HG02642 (cell line): ENCODE measurements around the gene MEN1.

Experiments
- ATAC-seq: cut with Tn5 transposase; IDR thresholded peaks from one replicate; pipeline ENCODE4 v1.9.1; 2021; ENCODE audit warnings: mild to moderate bottlenecking; ENCODE audit not compliant: unreplicated experiment, poor library complexity

MEN1 gene

DNA sequence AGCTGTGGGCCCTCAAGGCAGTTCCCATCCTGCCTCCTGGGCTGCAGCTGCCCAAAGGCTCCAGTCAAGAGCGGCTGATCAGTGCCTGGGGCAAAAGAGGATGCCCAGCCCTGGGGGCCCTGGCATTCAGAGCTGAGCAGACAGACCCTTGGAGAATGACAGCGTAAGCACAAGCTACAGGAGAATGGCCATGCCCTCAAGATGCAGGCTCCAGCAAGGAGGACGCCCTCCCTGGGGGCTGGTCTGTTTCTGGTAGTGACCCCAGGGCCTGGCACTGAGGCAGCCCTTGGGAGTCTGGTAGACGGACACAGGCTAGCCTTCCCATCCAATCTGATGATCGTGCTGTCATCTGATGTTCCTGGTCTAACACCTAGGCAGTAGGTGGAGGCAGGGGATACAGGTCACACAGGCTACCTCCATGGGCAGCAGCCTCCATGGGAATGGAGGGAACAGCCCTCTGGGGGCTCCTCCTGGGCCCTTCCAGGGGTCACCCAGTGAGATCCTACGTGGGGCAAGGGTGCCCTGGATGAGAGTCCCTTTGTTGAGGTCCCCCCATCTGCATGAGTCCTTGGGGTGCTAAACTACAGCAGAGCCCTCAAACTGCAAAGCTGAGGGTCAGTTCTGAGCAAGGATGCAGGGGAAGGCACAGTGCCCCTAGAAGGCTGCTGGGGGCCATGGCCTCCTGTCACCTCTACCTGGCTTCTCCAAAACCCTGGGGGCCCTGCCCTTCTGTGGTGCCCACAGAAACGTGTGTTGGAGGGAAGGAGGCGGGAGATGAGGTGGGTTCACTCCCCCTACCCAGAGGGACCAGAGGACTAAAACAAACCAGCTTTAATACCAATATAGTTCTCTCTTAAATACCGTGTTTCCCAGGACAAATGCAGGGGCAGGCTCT, 21.8 kb downstream of the MEN1 start:
- ATAC-seq, result no peak

DNA sequence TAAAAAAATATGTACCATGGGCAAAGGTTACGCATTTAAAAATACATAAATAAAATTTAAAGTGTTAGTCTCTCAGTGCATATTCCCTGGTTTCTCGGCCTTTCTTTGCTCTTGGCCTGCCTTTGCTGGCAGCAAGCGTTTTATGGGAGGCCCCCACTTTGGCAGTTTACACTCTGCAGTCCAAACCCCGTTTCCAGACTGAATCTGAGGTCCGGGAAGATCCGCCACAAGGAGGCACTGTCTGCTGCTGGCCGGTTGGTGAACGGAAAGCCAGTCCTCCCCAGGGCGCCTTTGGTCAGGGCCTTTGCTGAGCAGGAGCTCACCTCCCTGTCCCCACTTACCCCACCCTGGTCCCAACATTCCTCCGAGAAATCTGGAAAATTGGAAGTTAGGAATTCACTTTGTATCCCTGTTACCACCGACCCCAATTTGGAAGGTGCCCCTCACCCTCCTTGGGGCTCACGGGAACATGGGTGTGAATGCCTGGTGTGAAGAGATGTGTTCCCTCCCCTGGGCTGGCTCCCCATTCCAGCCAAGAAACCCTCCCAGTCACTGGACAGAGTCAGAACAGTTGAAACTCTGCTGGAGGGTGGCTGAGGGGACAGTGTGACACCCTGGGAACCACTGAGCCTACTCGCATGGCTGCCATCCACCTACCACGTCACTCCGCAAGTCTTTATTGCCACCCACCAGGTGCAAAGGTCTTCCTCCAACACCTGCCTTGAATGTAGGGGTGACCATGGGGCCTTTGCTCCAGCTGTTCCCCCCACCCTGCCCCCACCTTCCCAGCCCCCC, 22.6 kb downstream of the MEN1 start:
- no peak for ATAC-seq

DNA sequence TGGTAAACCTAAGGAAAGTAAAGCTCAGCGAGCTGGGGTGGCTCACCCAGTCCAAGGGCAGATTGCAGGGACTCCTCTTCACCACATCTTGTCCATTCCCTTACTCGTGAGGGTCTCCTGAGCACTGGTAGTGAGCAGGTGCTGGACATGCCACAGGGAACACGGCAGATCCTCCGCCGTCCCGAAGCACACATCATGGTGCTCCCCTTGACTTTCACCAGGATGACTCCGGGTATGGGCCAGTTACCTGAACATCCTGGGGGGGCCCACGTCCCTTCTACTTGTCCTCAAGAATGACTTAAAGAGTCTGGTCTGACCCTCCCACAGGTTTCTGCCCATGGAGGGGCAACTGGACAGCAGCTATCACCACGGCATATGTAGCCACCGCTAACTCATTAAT, 24.0 kb downstream of the MEN1 start:
- no peak for ATAC-seq

DNA sequence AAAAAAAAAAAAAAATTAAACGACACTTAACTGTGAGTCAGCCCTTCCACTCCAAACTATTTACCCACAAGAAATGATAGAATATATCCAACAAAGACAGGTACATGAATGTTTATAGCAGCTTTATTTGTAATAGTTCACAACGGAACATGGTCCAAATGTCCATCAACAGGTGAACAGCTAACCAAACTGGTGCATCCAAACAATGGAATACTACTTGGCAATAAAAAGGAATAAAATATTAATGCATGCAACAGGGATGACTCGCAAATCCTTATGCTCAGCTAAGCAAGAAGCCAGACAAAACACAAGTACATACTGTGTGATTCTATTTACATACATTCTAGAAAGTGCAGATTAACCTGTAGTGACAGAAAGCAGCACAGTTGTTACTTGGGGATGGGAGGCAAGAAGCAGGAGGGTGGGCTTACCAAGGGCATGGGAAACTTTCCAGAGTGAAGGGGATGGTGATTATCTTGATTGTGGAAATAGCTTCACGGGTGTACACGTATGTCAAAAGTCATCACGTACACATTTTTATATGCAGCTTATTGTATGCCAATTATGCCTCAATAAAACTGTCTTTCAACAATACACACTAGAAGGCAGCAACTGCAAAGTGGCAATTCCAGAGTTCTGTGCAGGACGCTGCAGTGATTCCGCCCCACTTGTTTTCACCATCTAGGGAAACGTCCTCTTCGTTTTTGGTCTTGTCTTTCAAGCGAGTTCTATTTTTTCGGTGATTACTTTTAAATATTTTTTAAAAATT, 25.4 kb downstream of the MEN1 start:
- ATAC-seq, result no peak

GRCh38 chr11:64778473-64779298, 31.7 kb downstream of the MEN1 start, which contains the start of gene SF1:
TSS of gene SF1 (minus strand) at chr11:64778542. CDS start at chr11:64778392, 150 bp downstream.
- ATAC-seq, result peak; percentile 81

GRCh38 chr11:64778223-64778472, 32.2 kb downstream of the MEN1 start:
- ATAC-seq, result peak; percentile 20

- peak; percentile 35 for ATAC-seq
Observed at GRCh38 chr11:64777449-64778222, 32.7 kb downstream of the MEN1 start.

GRCh38 chr11:64776875-64777274, 33.5 kb downstream of the MEN1 start:
- ATAC-seq, result no peak

- no peak for ATAC-seq
Observed at GRCh38 chr11:64776425-64776824, 33.9 kb downstream of the MEN1 start.

- ATAC-seq, result no peak
Observed at GRCh38 chr11:64774144-64774543, 36.2 kb downstream of the MEN1 start.

- ATAC-seq, result no peak
Observed at GRCh38 chr11:64772303-64773018, 37.9 kb downstream of the MEN1 start.

- ATAC-seq, result peak; percentile 51
Observed at GRCh38 chr11:64771861-64772260, 38.5 kb downstream of the MEN1 start.

DNA sequence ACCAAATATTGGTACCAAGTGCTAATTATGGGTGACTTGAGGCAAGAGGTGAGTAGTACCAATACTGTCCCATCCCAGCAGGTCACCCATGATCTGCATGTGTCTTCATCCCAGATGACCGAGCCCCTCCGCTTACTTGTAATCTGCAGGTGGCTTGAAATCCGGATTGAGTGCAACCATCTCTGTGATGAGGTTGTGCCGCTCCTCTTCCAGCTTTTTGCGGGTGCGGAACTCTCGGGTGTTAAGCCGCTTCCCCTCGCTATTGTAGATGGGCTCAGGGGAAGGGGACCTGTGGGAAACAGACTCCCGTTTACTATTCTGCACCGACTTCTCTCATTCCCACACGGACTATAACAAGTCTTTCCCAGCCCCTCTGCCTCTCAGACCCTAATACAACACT, 40.2 kb downstream of the MEN1 start:
- ATAC-seq, result no peak

DNA sequence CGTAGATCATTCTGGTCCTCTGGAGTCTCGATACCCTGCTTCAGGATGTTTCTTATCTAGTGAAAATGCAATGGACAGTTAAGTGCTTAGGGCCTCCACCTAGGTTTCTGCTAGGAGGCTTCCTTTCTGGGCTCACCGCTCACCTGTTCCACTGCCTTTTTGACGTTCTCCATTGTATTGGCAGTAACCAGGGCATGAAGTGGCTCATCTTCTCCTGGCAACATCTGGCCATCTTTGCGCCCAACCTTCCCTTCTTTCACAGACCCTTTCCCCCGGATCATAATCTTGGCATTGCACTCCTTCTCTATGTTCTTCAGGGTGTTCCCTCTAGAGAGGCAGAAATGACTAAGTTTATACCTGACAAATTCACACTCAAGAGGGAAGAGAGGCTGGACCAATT, 41.1 kb downstream of the MEN1 start:
- ATAC-seq, result no peak

GRCh38 chr11:64768300-64768694, 42.1 kb downstream of the MEN1 start:
- no peak for ATAC-seq

DNA sequence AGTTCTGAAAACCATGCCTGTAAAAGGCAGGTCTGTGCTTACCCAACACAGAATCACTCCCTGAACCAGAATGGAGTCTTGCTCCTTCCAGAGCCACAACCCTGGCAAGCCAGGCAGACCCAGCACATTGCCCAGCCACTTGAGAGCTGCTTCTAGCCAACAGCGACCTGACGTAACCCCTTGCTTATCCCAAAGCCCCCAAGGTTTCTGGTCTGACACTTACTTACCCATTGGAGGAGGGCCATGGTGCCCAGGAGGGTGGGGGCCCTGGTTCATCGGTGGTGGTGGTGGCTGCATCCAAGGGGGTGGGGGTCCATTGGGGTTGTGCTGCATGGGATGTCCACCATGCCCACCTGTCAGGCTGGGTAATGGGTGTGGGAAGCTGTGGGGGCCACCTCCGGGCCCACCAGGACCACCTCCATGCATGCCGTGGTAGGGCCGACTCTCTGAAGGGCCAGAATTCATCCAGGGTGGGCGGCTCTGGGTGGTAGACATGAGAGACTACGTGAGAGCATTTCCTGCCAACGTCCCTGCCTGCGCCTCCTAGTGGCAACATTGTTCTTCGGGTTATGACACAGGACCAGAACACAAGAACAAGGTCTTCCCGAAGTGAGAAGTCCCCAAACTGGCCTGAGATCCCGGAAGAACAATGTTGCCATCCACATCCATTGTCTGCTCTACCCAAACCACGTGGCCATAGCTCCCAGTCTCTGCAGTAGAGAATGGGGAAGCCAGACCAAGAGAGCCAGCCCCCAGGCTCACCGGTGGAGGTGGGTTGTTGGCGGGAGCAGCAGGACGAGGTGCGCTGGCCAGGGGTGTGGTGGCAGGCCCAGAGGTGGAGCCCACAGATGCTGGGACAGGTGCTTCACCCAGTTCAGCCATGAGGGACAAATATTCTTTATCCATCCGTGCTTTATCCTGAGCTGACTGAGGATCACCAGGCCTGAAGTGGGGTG, 42.7 kb downstream of the MEN1 start:
- no peak for ATAC-seq

DNA sequence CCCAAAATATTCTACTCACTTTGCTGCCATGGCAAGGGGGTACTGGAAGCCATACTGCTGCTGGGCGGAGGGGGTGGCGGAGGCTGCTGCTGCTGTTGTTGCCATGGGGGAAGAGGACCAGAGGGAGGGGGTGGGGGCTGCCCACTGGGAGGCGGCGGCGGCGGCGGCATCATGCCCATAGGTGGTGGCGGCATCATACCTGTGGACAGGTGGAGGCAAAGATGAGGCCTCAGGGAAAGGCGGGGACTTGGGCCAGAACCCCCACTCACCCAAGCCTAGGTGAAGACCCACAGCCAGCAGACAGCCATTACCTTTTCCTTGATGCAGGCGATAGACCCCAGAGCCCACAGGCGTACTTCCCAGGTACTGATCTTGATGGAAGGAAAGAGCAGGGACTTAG, 43.5 kb downstream of the MEN1 start:
- ATAC-seq, result no peak
